ENCODE data around the gene PLEKHF1. TPM values are rescaled to one million over a fixed set of nuclear protein-coding genes. Genes with fewer than 3 reads are reported as not detected.

Gene PLEKHF1
- total RNA-seq, 1 donor from 2014 or later = 23.4 TPM

DNA sequence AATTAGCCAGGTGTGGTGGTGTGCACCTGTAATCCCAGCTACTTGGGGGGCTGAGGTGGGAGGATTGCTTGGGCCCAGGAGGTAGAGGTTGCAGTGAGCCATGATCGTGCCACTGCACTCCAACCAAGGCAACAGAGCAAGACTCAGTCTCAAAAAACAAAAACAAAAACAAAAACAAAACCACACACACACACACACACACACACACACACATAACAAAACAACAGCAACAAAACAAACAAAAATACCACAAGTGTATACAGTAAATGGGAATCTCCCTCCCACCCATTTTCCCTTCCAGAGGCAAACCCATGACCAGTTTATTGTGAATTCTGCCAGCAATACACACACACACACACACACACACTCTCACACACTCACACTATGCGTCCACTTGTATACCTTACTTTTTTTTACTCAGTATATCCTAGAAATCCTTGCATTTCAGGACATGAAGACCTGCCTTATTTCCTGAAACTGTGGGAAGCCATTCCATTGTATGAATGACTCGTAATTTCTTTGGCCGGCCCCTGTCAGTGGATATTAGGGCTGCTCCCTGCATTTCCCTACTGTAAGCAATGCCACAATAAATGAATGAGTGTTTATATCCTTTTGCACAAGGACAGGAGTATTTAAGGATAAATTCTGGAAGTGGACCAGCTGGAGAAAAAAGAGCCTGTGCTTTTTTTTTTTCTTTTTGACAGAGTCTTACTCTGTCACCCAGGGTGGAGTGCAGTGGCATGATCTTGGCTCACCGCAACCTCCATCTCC lies 6.9 kb upstream of the PLEKHF1 start:
- Histone ChIP-seq H3K27me3 (ENCODE audit: control insufficient read depth, insufficient read depth, low read length) (no peaks in the 10 kb centered on the region), H3K36me3 (ENCODE audit: control insufficient read depth, insufficient read depth, low read length) (no peaks in the 10 kb centered on the region), H3K4me3 (ENCODE audit: low read depth, low read length) (no peak overlapping the region)
- FAIRE-seq (no peak), DNase-seq (ENCODE audit: low read depth) (no peak)
- TF ChIP-seq, protein P1, sequence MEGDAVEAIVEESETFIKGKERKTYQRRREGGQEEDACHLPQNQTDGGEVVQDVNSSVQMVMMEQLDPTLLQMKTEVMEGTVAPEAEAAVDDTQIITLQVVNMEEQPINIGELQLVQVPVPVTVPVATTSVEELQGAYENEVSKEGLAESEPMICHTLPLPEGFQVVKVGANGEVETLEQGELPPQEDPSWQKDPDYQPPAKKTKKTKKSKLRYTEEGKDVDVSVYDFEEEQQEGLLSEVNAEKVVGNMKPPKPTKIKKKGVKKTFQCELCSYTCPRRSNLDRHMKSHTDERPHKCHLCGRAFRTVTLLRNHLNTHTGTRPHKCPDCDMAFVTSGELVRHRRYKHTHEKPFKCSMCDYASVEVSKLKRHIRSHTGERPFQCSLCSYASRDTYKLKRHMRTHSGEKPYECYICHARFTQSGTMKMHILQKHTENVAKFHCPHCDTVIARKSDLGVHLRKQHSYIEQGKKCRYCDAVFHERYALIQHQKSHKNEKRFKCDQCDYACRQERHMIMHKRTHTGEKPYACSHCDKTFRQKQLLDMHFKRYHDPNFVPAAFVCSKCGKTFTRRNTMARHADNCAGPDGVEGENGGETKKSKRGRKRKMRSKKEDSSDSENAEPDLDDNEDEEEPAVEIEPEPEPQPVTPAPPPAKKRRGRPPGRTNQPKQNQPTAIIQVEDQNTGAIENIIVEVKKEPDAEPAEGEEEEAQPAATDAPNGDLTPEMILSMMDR (IDR thresholded peaks at IDR 0.05; ENCODE audit: insufficient read depth, low read length, severe bottlenecking) = no peak

DNA sequence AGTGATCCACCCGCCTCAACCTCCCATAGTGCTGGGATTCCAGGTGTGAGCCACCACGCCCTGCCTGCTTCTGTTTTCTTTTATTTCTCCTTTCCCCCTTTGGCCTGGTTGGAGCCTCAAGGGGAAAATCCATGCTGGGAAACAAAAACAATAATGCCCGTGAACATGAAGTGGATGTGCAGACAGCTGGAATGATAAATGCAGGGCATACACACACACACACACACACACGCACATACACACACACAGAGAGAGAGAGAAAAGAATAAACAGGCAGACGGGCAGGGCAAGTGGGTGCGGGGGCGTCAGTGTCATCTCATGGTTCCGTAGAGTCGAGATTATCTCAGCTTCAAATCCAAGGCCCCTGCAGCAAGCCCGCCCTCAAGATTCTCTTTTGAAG lies 4.4 kb upstream of the PLEKHF1 start:
- TF ChIP-seq, protein P1 (IDR thresholded peaks at IDR 0.05; ENCODE audit: insufficient read depth, low read length, severe bottlenecking) = no peak
- DNase-seq (ENCODE audit: low read depth) (no peak), FAIRE-seq (no peak)
- Histone ChIP-seq H3K4me3 (ENCODE audit: low read depth, low read length) (no peak overlapping the region), H3K27me3 (ENCODE audit: control insufficient read depth, insufficient read depth, low read length) (no peaks in the 10 kb centered on the region), H3K36me3 (ENCODE audit: control insufficient read depth, insufficient read depth, low read length) (no peaks in the 10 kb centered on the region)

DNA sequence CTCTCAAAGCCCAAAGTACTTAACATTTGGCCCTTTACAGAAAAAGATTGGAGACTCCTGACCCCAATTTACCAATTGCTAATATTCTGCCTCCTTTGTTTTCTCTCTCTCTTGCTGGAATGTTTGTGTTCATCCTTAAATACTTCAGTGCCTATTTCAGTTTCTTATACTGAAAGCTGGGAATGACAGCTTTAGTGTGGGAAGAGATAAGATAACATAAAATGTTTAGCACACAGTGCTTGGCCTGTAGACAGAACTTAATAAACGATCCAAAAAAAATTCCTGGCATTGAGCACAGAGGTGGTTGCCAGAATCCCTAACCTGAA lies 3.0 kb upstream of the PLEKHF1 start:
- Histone ChIP-seq H3K27me3 (ENCODE audit: control insufficient read depth, insufficient read depth, low read length) (no peaks in the 10 kb centered on the region), H3K4me3 (ENCODE audit: low read depth, low read length) (no peak overlapping the region), H3K36me3 (ENCODE audit: control insufficient read depth, insufficient read depth, low read length) (no peaks in the 10 kb centered on the region)
- no peak for DNase-seq (ENCODE audit: low read depth)
- no peak for FAIRE-seq
- TF ChIP-seq, protein P1 (IDR thresholded peaks at IDR 0.05; ENCODE audit: insufficient read depth, low read length, severe bottlenecking) = no peak

DNA sequence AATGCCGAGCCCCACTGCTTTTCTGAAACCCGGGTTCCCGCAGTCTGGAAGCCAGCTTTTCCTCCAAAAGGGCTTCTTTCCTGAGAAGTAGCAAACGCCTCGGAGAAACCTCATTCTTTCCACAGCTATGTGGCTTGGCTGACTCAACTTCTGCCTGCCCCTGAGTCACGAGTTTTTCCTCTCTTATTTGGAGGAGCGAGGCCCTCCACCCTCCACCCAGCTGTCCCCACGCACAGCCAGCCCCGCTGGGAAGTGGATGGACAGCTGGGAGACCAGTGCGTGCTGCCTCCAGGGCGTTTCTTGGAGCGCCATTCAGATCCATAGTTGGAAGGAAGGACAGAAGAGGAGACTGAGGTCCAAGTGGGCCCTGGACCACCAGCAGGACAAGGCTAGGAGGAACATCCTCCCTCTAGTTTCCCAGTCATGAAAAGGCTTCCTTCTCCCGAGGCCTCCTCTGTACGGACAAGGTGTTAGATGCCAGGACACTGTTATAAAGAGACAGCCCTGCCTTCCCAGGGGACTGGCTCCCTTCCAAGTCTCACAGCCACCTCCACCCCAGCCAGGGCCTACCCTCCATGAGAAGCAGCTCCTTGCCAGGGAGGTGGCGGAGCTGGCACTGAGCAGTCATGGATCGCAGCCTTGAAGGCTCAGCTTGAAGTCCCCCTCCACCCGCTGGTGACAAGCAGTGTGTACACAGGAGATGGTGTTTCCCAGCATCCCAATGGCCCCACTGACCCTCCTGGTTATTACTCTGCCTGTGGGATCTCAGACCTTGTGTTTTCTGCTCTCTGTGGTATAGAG lies 2.5 kb upstream of the PLEKHF1 start:
- Histone ChIP-seq H3K4me3 (ENCODE audit: low read depth, low read length) (no peak overlapping the region), H3K36me3 (ENCODE audit: control insufficient read depth, insufficient read depth, low read length) (no peaks in the 10 kb centered on the region), H3K27me3 (ENCODE audit: control insufficient read depth, insufficient read depth, low read length) (no peaks in the 10 kb centered on the region)
- DNase-seq (ENCODE audit: low read depth) = peak; percentile 75
- TF ChIP-seq, protein P1 (IDR thresholded peaks at IDR 0.05; ENCODE audit: insufficient read depth, low read length, severe bottlenecking) = no peak
- no peak for FAIRE-seq

DNA sequence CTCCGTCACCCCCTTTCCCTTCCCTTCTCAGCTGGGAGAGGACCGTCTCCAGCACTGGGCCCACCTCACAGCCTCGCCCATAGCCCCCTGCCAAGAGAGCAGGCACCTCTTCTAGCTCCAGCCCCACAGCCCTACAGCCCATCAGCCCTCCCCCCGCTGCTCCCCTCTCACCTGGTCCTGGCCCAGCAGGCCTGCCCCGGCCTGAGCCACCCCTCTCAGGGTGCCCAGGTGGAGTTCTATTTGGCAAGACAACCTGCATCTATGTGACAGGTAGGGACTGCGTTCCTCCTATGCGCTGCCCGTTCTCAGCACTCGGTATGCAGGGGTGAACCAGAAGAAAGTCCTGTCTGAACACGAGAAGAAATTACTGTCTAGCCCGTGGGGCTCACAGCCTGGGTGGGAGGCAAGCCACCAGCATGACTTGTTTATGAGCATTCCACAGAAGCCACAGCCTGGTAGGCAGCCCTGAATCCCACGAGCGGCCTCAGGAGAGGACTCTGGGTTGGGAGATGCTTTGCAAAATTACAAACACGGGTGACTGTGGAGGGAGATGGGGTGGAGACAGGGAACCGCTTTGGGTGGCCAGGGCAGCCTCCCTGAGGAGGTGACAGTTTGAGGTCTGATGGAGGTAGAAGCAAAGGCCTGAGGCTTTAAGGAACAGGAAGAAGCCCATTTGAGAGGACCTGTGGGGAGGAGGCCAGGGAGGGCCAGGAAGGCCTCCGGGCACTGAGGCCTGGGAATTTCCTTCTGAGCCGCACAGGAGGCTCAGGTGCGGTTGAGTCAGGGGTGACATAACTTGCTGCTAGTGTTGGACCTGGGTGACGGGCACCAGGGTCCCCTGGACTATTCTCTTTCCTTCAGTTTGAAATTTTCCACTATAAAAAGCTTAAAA lies 1.2 kb upstream of the PLEKHF1 start:
- Histone ChIP-seq H3K36me3 (ENCODE audit: control insufficient read depth, insufficient read depth, low read length) (no peaks in the 10 kb centered on the region), H3K27me3 (ENCODE audit: control insufficient read depth, insufficient read depth, low read length) (no peaks in the 10 kb centered on the region), H3K4me3 (ENCODE audit: low read depth, low read length) (no peak overlapping the region)
- FAIRE-seq (no peak), DNase-seq (ENCODE audit: low read depth) (peak; percentile 33)
- TF ChIP-seq, protein P1 (IDR thresholded peaks at IDR 0.05; ENCODE audit: insufficient read depth, low read length, severe bottlenecking) = no peak

All from bronchial epithelial cell (primary cell).